Panc1 (cell line): ENCODE results near the gene REC114. TPM values are rescaled to one million over a fixed set of nuclear protein-coding genes. Genes with fewer than 3 reads are reported as not detected.

Experiments
- ATAC-seq: fragments of 200-7000 bp; cut with Tn5 transposase; 2 replicates; pipeline ENCODE4 v1.9.1; 2020; ENCODE audit warnings: mild to moderate bottlenecking, moderate library complexity
- BruUV-seq: library from RNA; stranded (reverse); fragments of 400-500 nt; replicated peaks from 2 replicates; lab custom pipeline; 2021; lab: Mats Ljungman, UMichigan
- CTCF ChIA-PET: fragments of 300-600 bp; sonication (Branson Sonifier 250); formaldehyde crosslinking; loops from one replicate; lab custom pipeline; 2022; ENCODE audit warnings: antibody characterized with exemption; lab: Charles Lee
- POLR2A ChIA-PET: fragments of 300-600 bp; sonication (Branson Sonifier 250); formaldehyde crosslinking; loops from one replicate; lab custom pipeline; 2022; ENCODE audit warnings: antibody characterized with exemption; lab: Charles Lee
- DNase-seq: peaks from one replicate; pipeline ENCODE4 v3.0.0-alpha.2; 2010; ENCODE audit warnings: low read depth, low spot score
- H3K27ac ChIP-seq: 2 replicates; pipeline ENCODE4 v1.5.1; 2011; ENCODE audit warnings: mild to moderate bottlenecking, low read length, inconsistent platforms
- H3K27me3 ChIP-seq: fragments of 200-500 bp; sonication (Bioruptor generic); 2 replicates; pipeline ENCODE4 v1.6.0; 2014; ENCODE audit warnings: low read length, inconsistent platforms; ENCODE audit not compliant: control insufficient read depth, insufficient read depth
- H3K36me3 ChIP-seq: fragments of 200-500 bp; sonication (Bioruptor generic); 2 replicates; pipeline ENCODE4 v1.5.1; 2014; ENCODE audit warnings: inconsistent platforms, mild to moderate bottlenecking, low read length, moderate library complexity; ENCODE audit not compliant: control insufficient read depth, insufficient read depth
- H3K4me1 ChIP-seq: 2 replicates; pipeline ENCODE4 v1.5.1; 2011; ENCODE audit warnings: inconsistent platforms, mild to moderate bottlenecking, low read length, moderate library complexity; ENCODE audit not compliant: control insufficient read depth, insufficient read depth
- H3K4me3 ChIP-seq, 2 experiments: 2 replicates each; pipeline ENCODE4 v1.5.1; 2011 to 2012; ENCODE audit warnings: low read depth in 2 of 2, low read length in 2 of 2, mild to moderate bottlenecking in 2 of 2, inconsistent platforms in 1 of 2, moderate library complexity in 1 of 2
- H3K9me3 ChIP-seq: fragments of 200-500 bp; sonication (Bioruptor generic); 2 replicates; pipeline ENCODE4 v1.5.1; 2014; ENCODE audit warnings: low read depth, mild to moderate bottlenecking, inconsistent platforms, low read length, moderate library complexity; ENCODE audit not compliant: control insufficient read depth, insufficient read depth
- CTCF ChIP-seq: fragments of 450-650 bp; IDR thresholded peaks from 2 replicates; pipeline ENCODE4 v1.5.1; 2017; ENCODE audit warnings: mild to moderate bottlenecking
- POLR2AphosphoS5 ChIP-seq: IDR thresholded peaks from 2 replicates; pipeline ENCODE4 v1.6.1; 2012; ENCODE audit warnings: mild to moderate bottlenecking, low read depth, low read length, moderate library complexity
- REST ChIP-seq, 2 experiments: IDR thresholded peaks; 2 replicates each; pipeline ENCODE4 v1.6.1; 2011 to 2012; ENCODE audit warnings: low read depth in 2 of 2, control low read depth in 1 of 2, low read length in 1 of 2, mild to moderate bottlenecking in 1 of 2, moderate library complexity in 1 of 2; ENCODE audit not compliant: insufficient read depth in 1 of 2
- SIN3A ChIP-seq: IDR thresholded peaks from 2 replicates; pipeline ENCODE4 v1.6.1; 2012; ENCODE audit warnings: low read depth, mild to moderate bottlenecking, low read length, moderate library complexity, borderline replicate concordance; ENCODE audit not compliant: insufficient read depth
- TCF7L2 ChIP-seq: IDR thresholded peaks from 2 replicates; pipeline ENCODE4 v1.6.1; 2011; ENCODE audit warnings: mild to moderate bottlenecking, low read depth, low read length, inconsistent platforms
- in situ Hi-C: cut with HindIII; loops from 2 replicates; pipeline ENCODE4 v1.10.0; 2016; ENCODE audit warnings: low sequenced_read_pairs, low pct_unique_long_range_greater_than_20kb
- intact Hi-C: fragments of 100-400 bp; cut with micrococcal nuclease; formaldehyde crosslinking; loops from one replicate; pipeline ENCODE4 v1.10.0; 2022; ENCODE audit not compliant: unreplicated experiment
- total RNA-seq: library from RNA; stranded (reverse); gene quantifications from one replicate; pipeline ENCODE4 v1.2.1, GENCODE V29; 2021; ENCODE audit not compliant: unreplicated experiment

The REC114 gene
- total RNA-seq, 1 experiment from 2014 or later, result not detected

GRCh38 chr15:73590263-73590662 is 147.3 kb downstream of the REC114 start:
- H3K27me3 ChIP-seq, result no peaks in the 10 kb centered on the region
- H3K4me1 ChIP-seq, result no peaks in the 10 kb centered on the region
- TF ChIP-seq REST (IDR thresholded peaks at IDR 0.05; ENCODE audit: insufficient read depth in 1 of 2, low read depth in 2 of 2, low read length in 1 of 2), result no peak
- no peak for TF ChIP-seq SIN3A
- no peak for TF ChIP-seq CTCF
- in situ Hi-C loops, result no loop called here
- intact Hi-C loops, result no loop called here
- no peak overlapping the region for H3K4me3 ChIP-seq
- DNase-seq (no peak), ATAC-seq (no peak)
- no peaks in the 10 kb centered on the region for H3K36me3 ChIP-seq
- ChIA-PET CTCF (no interaction called here), POLR2A (no interaction called here)
- H3K9me3 ChIP-seq, result no peaks in the 10 kb centered on the region
- no TSS peak for BruUV-seq
- no peak overlapping the region for H3K27ac ChIP-seq

- Histone ChIP-seq H3K27ac (no peak overlapping the region), H3K4me1 (no peaks in the 10 kb centered on the region), H3K9me3 (no peaks in the 10 kb centered on the region), H3K4me3 (no peak overlapping the region), H3K27me3 (no peaks in the 10 kb centered on the region), H3K36me3 (no peaks in the 10 kb centered on the region)
- no peak for DNase-seq
- POLR2A ChIA-PET, result interaction anchor here (0.6 kb wide), 1 partner anchor 10 kb away, joined by 3 read pairs; no protein-coding TSS in a partner anchor
- TF ChIP-seq SIN3A (no peak), POLR2AphosphoS5 (no peak), TCF7L2 (no peak), REST (IDR thresholded peaks at IDR 0.05; ENCODE audit: insufficient read depth in 1 of 2, low read depth in 2 of 2, low read length in 1 of 2) (no peak), CTCF (no peak)
- in situ Hi-C loops, result no loop called here
- CTCF ChIA-PET, result no interaction called here
- intact Hi-C loops, result no loop called here
- BruUV-seq, result no TSS peak
- ATAC-seq, result no peak
Observed at GRCh38 chr15:73593304-73594074, 150.5 kb downstream of the REC114 start.
